ENCODE data around the gene KCNQ5. TPM values are rescaled to one million over a fixed set of nuclear protein-coding genes. Genes with fewer than 3 reads are reported as not detected.

KCNQ5 gene
- total RNA-seq, 4 donors from 2014 or later: 0.57 to 4.4 (median 0.97) TPM

- Histone ChIP-seq H3K4me1 (peaks cover 0 to 9% (median 0%) of the 10 kb centered on the region in 3 donors), H3K27me3 (no peaks in the 10 kb centered on the region), H3K4me3 (no peak overlapping the region), H3K27ac (no peak overlapping the region), H3K9me3 (no peaks in the 10 kb centered on the region), H3K36me3 (no peaks in the 10 kb centered on the region)
- TF ChIP-seq CTCF (IDR thresholded peaks at IDR 0.05) (no peak), POLR2A (IDR thresholded peaks at IDR 0.05) (no peak)
- intact Hi-C loops (cut with DNase I): no loop called here
- 66 to 67% methylated on average over 2 of the region's 2 CpGs for WGBS, 2 donors
- DNase-seq: no peak
Measured at GRCh38 chr6:73028893-73029450, 407.1 kb downstream of the KCNQ5 start.

- no peak overlapping the region for H3K4me3 ChIP-seq
- no peaks in the 10 kb centered on the region for H3K9me3 ChIP-seq
- H3K36me3 ChIP-seq: no peaks in the 10 kb centered on the region
- no peak overlapping the region for H3K27ac ChIP-seq
- no peak for DNase-seq
- intact Hi-C loops (cut with DNase I): no loop called here
- H3K4me1 ChIP-seq: peaks cover 0 to 9% (median 0%) of the 10 kb centered on the region in 3 donors
- TF ChIP-seq CTCF (IDR thresholded peaks at IDR 0.05): no peak
- no peaks in the 10 kb centered on the region for H3K27me3 ChIP-seq
Measured at GRCh38 chr6:73030257-73030656, 408.4 kb downstream of the KCNQ5 start.

- no peak for TF ChIP-seq CTCF (IDR thresholded peaks at IDR 0.05)
- TF ChIP-seq POLR2A (IDR thresholded peaks at IDR 0.05): no peak
- Histone ChIP-seq H3K4me1 (peaks cover 0 to 9% (median 0%) of the 10 kb centered on the region in 3 donors), H3K27me3 (no peaks in the 10 kb centered on the region)
Measured at GRCh38 chr6:73030791-73031782, 409.2 kb downstream of the KCNQ5 start.

GRCh38 chr6:73032586-73032985 is 410.7 kb downstream of the KCNQ5 start:
- Histone ChIP-seq H3K27me3 (no peaks in the 10 kb centered on the region), H3K27ac (no peak overlapping the region), H3K4me3 (no peak overlapping the region), H3K36me3 (no peaks in the 10 kb centered on the region), H3K4me1 (peaks cover 0 to 9% (median 0%) of the 10 kb centered on the region in 3 donors), H3K9me3 (no peaks in the 10 kb centered on the region)
- no peak for DNase-seq
- WGBS, 2 donors: 37 to 55% methylated on average over 2 of the region's 2 CpGs
- intact Hi-C loops (cut with DNase I): no loop called here
- TF ChIP-seq POLR2A (IDR thresholded peaks at IDR 0.05) (no peak), CTCF (IDR thresholded peaks at IDR 0.05) (no peak)

More at GRCh38 chr6:73030791-73031782, 409.2 kb downstream of the KCNQ5 start:
- 70 to 87% methylated on average over 9 of the region's 9 CpGs for whole genome bisulfite sequencing, 2 donors
- Histone ChIP-seq H3K4me3 (no peak overlapping the region), H3K9me3 (no peaks in the 10 kb centered on the region), H3K27ac (no peak overlapping the region), H3K36me3 (no peaks in the 10 kb centered on the region)
- intact Hi-C loops (cut with DNase I): no loop called here
- DNase-seq: no peak

- DNase-seq: no peak
- Histone ChIP-seq H3K27me3 (no peaks in the 10 kb centered on the region), H3K4me3 (no peak overlapping the region), H3K9me3 (peaks cover 0 to 7% (median 0%) of the 10 kb centered on the region in 3 donors), H3K36me3 (no peaks in the 10 kb centered on the region), H3K4me1 (peaks cover 0 to 9% (median 0%) of the 10 kb centered on the region in 3 donors), H3K27ac (no peak overlapping the region)
- 86 to 88% methylated on average over 4 of the region's 4 CpGs for WGBS, 2 donors
- intact Hi-C loops (cut with DNase I): no loop called here
- no peak for TF ChIP-seq POLR2A (IDR thresholded peaks at IDR 0.05)
- TF ChIP-seq CTCF (IDR thresholded peaks at IDR 0.05): no peak
Measured at GRCh38 chr6:73036689-73037088, 414.8 kb downstream of the KCNQ5 start.
